RWPE1 (cell line): Measurements from ENCODE around the gene DGKI.

Experiments
- CTCF ChIA-PET: fragments of 350-600 bp; sonication (Branson Sonifier 250); formaldehyde crosslinking; extraction: SDS; loops from one replicate; lab custom pipeline; 2021; lab: Yijun Ruan, JAX
- POLR2A ChIA-PET: fragments of 400-600 bp; formaldehyde crosslinking; extraction: SDS; loops from one replicate; lab custom pipeline; 2020; ENCODE audit warnings: antibody characterized with exemption; ENCODE audit not compliant: low non-redundant PET; lab: Yijun Ruan, JAX
- DNase-seq: peaks from one replicate; pipeline ENCODE4 v3.0.0; 2012; ENCODE audit warnings: low spot score
- H3K27ac ChIP-seq: fragments of 450-650 bp; 2 replicates; pipeline ENCODE4 v1.5.1; 2017
- TF ChIP-seq, protein P1 (sequence below): fragments of 450-650 bp; conservative IDR thresholded peaks from 2 replicates; pipeline ENCODE4 v1.5.1; 2017; ENCODE audit warnings: low read depth, mild to moderate bottlenecking

Gene DGKI

DNA sequence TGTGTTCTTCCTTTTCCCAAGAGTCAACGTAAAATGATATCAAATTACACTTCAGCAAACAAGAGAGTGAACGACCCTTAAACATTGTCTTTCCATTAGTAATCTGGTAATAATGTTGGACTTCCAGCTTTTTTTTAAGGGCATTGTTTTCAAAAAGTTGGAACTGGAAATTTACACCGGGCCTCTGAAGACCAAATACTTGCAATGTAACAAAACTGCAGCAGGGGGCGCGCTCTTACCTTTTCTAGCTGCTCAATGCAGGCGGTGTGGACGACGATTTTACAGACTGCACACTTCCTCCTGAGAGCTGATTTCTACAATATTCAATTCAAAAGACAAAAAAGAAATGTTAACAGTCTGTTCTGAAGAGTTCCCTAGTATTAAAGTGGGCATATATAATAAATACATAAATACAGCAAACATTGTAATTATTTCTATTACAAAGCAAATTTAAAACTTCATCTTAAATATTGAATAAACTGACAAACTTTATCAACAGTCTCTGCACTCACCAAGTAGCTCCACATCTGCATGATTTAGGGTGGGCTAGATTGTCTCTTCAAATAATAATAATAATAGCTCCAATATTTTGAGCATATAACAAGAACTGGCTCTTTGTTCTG, 190.4 kb downstream of the DGKI start:
- TF ChIP-seq, protein P1, sequence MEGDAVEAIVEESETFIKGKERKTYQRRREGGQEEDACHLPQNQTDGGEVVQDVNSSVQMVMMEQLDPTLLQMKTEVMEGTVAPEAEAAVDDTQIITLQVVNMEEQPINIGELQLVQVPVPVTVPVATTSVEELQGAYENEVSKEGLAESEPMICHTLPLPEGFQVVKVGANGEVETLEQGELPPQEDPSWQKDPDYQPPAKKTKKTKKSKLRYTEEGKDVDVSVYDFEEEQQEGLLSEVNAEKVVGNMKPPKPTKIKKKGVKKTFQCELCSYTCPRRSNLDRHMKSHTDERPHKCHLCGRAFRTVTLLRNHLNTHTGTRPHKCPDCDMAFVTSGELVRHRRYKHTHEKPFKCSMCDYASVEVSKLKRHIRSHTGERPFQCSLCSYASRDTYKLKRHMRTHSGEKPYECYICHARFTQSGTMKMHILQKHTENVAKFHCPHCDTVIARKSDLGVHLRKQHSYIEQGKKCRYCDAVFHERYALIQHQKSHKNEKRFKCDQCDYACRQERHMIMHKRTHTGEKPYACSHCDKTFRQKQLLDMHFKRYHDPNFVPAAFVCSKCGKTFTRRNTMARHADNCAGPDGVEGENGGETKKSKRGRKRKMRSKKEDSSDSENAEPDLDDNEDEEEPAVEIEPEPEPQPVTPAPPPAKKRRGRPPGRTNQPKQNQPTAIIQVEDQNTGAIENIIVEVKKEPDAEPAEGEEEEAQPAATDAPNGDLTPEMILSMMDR: peak; percentile 92
- DNase-seq: peak; percentile 37

DNA sequence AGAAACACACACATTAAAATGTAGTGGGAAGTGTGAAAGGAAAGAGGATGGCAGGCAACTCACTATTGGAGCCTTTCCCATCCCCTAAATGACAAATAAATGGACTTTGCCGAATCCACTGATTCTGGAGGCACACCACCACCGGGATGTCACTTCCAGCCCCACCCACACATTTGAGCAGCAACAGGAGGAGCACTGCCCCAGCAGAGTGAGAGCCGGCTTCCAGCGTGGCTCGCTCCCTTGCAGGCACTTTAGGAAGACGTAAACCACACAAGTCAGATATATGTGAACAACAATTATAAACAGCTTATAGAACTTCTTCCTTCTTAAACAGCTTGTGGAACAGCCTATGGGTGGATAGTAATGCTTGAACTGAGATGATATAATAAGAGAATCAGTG, 191.0 kb downstream of the DGKI start:
- H3K27ac ChIP-seq: no peak overlapping the region
- CTCF ChIA-PET: interaction anchor here (1.0 to 1.5 kb wide), 3 partner anchors 12 to 244 kb away, joined by 3 to 5 read pairs (median 4); no protein-coding TSS in a partner anchor
- POLR2A ChIA-PET: no interaction called here
- no peak for DNase-seq
- TF ChIP-seq, protein P1: no peak

More for the DNA sequence above, 190.4 kb downstream of the DGKI start:
- H3K27ac ChIP-seq: no peak overlapping the region
- POLR2A ChIA-PET: no interaction called here
- CTCF ChIA-PET: interaction anchor here (1.0 to 1.5 kb wide), 3 partner anchors 11 to 244 kb away, joined by 3 to 5 read pairs (median 4); no protein-coding TSS in a partner anchor

DNA sequence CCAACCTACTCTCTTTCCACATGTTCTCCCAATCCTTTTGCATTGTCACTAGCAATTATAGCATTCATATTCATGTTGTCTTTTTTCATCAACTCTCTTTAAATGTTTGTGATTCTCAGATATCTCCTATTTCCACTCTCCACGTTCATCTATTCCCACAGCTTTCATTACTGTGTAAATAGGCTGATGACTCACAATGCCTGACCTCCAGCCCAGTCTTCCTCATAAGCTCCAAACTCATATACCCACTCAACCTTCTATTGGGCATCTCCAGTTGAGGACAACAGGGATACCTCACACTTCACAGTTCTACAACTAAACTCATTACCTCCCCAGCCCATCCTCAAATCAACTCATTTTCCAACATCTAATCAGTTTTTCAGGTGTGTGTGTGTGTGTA, 194.1 kb downstream of the DGKI start:
- TF ChIP-seq, protein P1: no peak

DNA sequence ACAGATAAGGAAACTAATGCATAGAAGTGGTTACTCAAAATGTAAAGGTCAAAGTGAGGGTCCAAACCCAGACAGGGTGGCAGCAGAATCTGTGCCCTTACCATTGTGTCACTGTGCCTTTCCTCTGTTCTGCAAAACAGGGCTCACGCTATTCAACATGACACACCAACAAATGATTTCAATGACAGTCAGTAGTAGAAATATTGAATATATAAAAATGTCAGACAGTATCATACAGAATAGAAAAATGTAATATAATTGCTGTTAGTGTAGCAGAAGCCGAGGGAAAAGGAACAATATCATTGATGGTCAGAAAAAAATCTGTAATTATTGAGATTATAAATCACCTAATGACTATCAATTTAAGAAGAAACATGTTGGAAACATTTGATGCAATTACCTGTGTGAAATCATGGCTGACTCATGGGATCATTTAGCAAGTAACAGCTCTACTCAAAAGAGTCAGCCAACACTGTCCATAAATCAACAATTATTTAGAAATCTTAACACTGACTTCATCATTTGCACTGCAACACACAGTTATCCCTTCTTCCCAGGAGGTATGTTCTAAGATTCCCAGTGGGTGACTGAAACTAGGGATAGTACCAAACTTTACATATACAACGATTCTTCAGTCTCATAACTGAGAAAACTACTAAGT, 198.7 kb downstream of the DGKI start:
- H3K27ac ChIP-seq: no peak overlapping the region
- no peak for DNase-seq
- POLR2A ChIA-PET: no interaction called here
- CTCF ChIA-PET: no interaction called here
- TF ChIP-seq, protein P1: no peak

More for the DNA sequence above, 194.1 kb downstream of the DGKI start:
- DNase-seq: no peak
- no peak overlapping the region for H3K27ac ChIP-seq
- ChIA-PET CTCF (no interaction called here), POLR2A (no interaction called here)

DNA sequence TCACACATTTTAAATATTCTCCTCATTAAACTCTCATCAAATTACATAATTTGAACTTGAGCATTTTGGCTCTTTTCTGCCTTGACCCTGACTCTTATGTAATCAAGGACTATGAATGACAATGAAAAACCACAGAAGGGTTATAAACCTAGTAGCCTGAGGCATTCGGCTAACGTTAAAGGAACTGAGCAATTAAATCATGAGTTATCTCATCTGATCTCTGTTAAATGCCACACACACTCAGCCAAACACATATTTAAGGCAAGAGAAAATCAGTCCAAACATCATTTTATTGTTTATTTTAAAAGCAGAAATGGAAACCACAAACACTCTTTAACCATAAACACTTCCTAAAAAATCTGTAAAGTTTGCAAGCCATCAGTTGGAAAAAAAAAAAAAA, 204.3 kb downstream of the DGKI start:
- CTCF ChIA-PET: no interaction called here
- no peak overlapping the region for H3K27ac ChIP-seq
- DNase-seq: peak; percentile 20
- TF ChIP-seq, protein P1: no peak
- POLR2A ChIA-PET: no interaction called here

DNA sequence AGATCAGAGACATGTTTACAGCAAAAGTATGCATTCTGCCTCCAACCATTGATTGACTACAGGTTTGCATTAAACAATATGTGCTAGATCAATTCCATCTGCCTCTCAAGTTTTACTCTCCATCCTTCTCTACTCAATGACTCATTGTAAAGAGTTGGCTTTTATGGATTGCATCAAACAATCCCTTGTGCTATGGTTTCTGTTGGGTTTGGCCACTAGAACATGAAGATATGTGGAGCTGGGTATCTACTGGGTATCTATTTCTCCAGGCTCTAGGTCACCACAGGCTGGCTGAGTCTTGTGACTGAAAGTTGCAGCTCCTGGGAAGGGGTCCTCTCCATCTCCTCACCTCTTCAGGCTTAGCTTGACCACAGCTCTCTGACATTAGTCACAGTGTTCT, 204.7 kb downstream of the DGKI start:
- DNase-seq: peak; percentile 3
- H3K27ac ChIP-seq: no peak overlapping the region
- ChIA-PET POLR2A (no interaction called here), CTCF (no interaction called here)
- TF ChIP-seq, protein P1: no peak
